Naive thymus-derived CD4-positive, alpha-beta T cell (primary cell): Measurements from ENCODE around the gene OPA3. TPM values are rescaled to one million over a fixed set of nuclear protein-coding genes. Genes with fewer than 3 reads are reported as not detected.

Experiments used
- ATAC-seq: fragments of 150-1000 bp; cut with Tn5 transposase; 2 replicates; pipeline ENCODE4 v1.10.0; 2021; ENCODE audit warnings: mild to moderate bottlenecking, moderate library complexity
- CTCF ChIA-PET: fragments of 350-600 bp; sonication (Branson Sonifier 250); formaldehyde crosslinking; loops from one replicate; lab custom pipeline; 2021; ENCODE audit warnings: antibody characterized with exemption; lab: Charles Lee
- POLR2A ChIA-PET: fragments of 350-600 bp; sonication (Branson Sonifier 250); formaldehyde crosslinking; loops from one replicate; lab custom pipeline; 2021; ENCODE audit warnings: antibody characterized with exemption, inconsistent platforms; lab: Charles Lee
- DNase-seq, 9 donors: peaks; one replicate each; pipeline versions ENCODE4 v3.0.0 to v3.0.0-alpha.2; 2020 to 2022; ENCODE audit warnings: mixed read lengths in 1 of 9
- H3K27ac ChIP-seq: one replicate; pipeline ENCODE4 v1.7.0; 2013; ENCODE audit warnings: mild to moderate bottlenecking, low read depth, low read length, moderate library complexity
- H3K27me3 ChIP-seq, 2 donors: one replicate each; pipeline ENCODE4 v1.7.0; 2013; ENCODE audit warnings: low read length in 2 of 2, mild to moderate bottlenecking in 2 of 2, moderate library complexity in 2 of 2; ENCODE audit not compliant: control insufficient read depth in 2 of 2, insufficient read depth in 2 of 2
- H3K36me3 ChIP-seq, 3 experiments: 1 replicate in 2 of 3; 2 replicates in 1 of 3; pipeline ENCODE4 v1.7.0; 2013; ENCODE audit warnings: low read length in 3 of 3, mild to moderate bottlenecking in 3 of 3, moderate library complexity in 1 of 3; ENCODE audit not compliant: insufficient read depth in 3 of 3, control insufficient read depth in 2 of 3
- H3K4me1 ChIP-seq, 2 donors: one replicate each; pipeline ENCODE4 v1.7.0; 2013; ENCODE audit warnings: low read length in 2 of 2, mild to moderate bottlenecking in 2 of 2, moderate library complexity in 1 of 2; ENCODE audit not compliant: control insufficient read depth in 2 of 2, insufficient read depth in 2 of 2
- H3K4me3 ChIP-seq: 2 replicates; pipeline ENCODE4 v1.7.0; 2013; ENCODE audit warnings: mild to moderate bottlenecking, low read length
- H3K9me3 ChIP-seq, 3 experiments: 1 replicate in 2 of 3; 2 replicates in 1 of 3; pipeline ENCODE4 v1.7.0; 2013; ENCODE audit warnings: low read length in 3 of 3; ENCODE audit not compliant: control insufficient read depth in 2 of 3
- H3K27ac Mint-ChIP-seq, 9 donors: one replicate each; pipeline ENCODE4 v1.8.0; 2020 to 2022; ENCODE audit warnings: mixed read lengths in 9 of 9, mild to moderate bottlenecking in 8 of 9, moderate library complexity in 5 of 9, inconsistent platforms in 2 of 9
- H3K27me3 Mint-ChIP-seq, 5 donors: one replicate each; pipeline ENCODE4 v1.8.0; 2021 to 2022; ENCODE audit warnings: mixed read lengths in 5 of 5, mild to moderate bottlenecking in 1 of 5
- H3K36me3 Mint-ChIP-seq, 5 donors: one replicate each; pipeline ENCODE4 v1.8.0; 2020 to 2022; ENCODE audit warnings: mixed read lengths in 5 of 5, mild to moderate bottlenecking in 3 of 5, inconsistent platforms in 1 of 5
- H3K4me1 Mint-ChIP-seq, 7 donors: one replicate each; pipeline ENCODE4 v1.8.0; 2020 to 2022; ENCODE audit warnings: mixed read lengths in 7 of 7, mild to moderate bottlenecking in 3 of 7, inconsistent platforms in 1 of 7
- H3K4me3 Mint-ChIP-seq, 10 donors: one replicate each; pipeline ENCODE4 v1.8.0; 2020 to 2022; ENCODE audit warnings: mild to moderate bottlenecking in 10 of 10, mixed read lengths in 10 of 10, moderate library complexity in 6 of 10, inconsistent platforms in 2 of 10
- H3K9me3 Mint-ChIP-seq, 11 donors: one replicate each; pipeline ENCODE4 v1.8.0; 2020 to 2022; ENCODE audit warnings: mixed read lengths in 11 of 11, mild to moderate bottlenecking in 4 of 11, inconsistent platforms in 1 of 11, moderate library complexity in 1 of 11
- intact Hi-C, 2 donors: fragments of 100-400 bp; cut with micrococcal nuclease; formaldehyde crosslinking; loops; one replicate each; pipeline ENCODE4 v1.15.1; 2023
- polyA plus RNA-seq, 2 donors: library from polyadenylated mRNA; unstranded; fragments of 300-500 nt; fragmentation: Illumina TruSeq; gene quantifications; one replicate each; pipeline ENCODE4 v1.2.3, GENCODE V29; 2021
- total RNA-seq, 6 experiments: library from RNA in 5 of 6; stranded (reverse) in 5 of 6; gene quantifications; 1 replicate in 5 of 6; 2 replicates in 1 of 6; pipeline ENCODE4 v1.2.3 and lab custom pipeline; 2021 to 2026

OPA3 gene
- total and polyA plus RNA-seq, 7 experiments from 2014 or later = 7.8 to 26.1 (median 9.1) TPM

GRCh38 chr19:45489216-45489855 is 95.3 kb downstream of the OPA3 start:
- Mint-ChIP-seq H3K36me3 (no peaks in the 10 kb centered on the region), H3K4me3 (peak overlapping the region in 1 of 10 donors; percentile 41), H3K27ac (no peak overlapping the region), H3K9me3 (peaks cover 0 to 4% (median 0%) of the 10 kb centered on the region in 11 donors), H3K4me1 (peaks cover 0 to 21% (median 13%) of the 10 kb centered on the region in 7 donors), H3K27me3 (peaks cover 8 to 16% (median 12%) of the 10 kb centered on the region in 5 donors)
- peaks cover 4% of the 10 kb centered on the region in 2 donors for H3K4me1 ChIP-seq
- ChIA-PET POLR2A (interaction anchor here (0.7 kb wide), 1 partner anchor 14 kb away, joined by 3 read pairs; no protein-coding TSS in a partner anchor), CTCF (interaction anchor here (0.7 to 2.2 kb wide), 2 partner anchors 50 to 82 kb away, joined by 4 to 13 read pairs; no protein-coding TSS in a partner anchor)
- H3K27ac ChIP-seq = no peak overlapping the region
- DNase-seq (no peak), ATAC-seq (no peak)
- no peaks in the 10 kb centered on the region for H3K9me3 ChIP-seq
- H3K27me3 ChIP-seq = no peaks in the 10 kb centered on the region
- H3K36me3 ChIP-seq = no peaks in the 10 kb centered on the region
- intact Hi-C loops = no loop called here
- no peak overlapping the region for H3K4me3 ChIP-seq

- ATAC-seq (no peak), DNase-seq (no peak)
- H3K27me3 Mint-ChIP-seq = peaks cover 8 to 16% (median 12%) of the 10 kb centered on the region in 5 donors
- ChIA-PET CTCF (interaction anchor here (0.9 to 2.2 kb wide), 2 partner anchors 49 to 153 kb away, joined by 3 to 13 read pairs; no protein-coding TSS in a partner anchor), POLR2A (interaction anchor here (1.0 kb wide), 1 partner anchor 10 kb away, joined by 3 read pairs; no protein-coding TSS in a partner anchor)
- peak overlapping the region in 2 of 9 donors; percentile 50 to 59 for H3K27ac Mint-ChIP-seq
- H3K4me1 Mint-ChIP-seq = peaks cover 0 to 23% (median 12%) of the 10 kb centered on the region in 7 donors
- H3K36me3 Mint-ChIP-seq = no peaks in the 10 kb centered on the region
- H3K4me3 ChIP-seq = no peak overlapping the region
- peaks cover 0 to 4% (median 0%) of the 10 kb centered on the region in 11 donors for H3K9me3 Mint-ChIP-seq
- H3K4me3 Mint-ChIP-seq = peak overlapping the region in 1 of 10 donors; percentile 41
- no peaks in the 10 kb centered on the region for H3K27me3 ChIP-seq
- no peak overlapping the region for H3K27ac ChIP-seq
- H3K36me3 ChIP-seq = no peaks in the 10 kb centered on the region
- H3K4me1 ChIP-seq = peaks cover 4% of the 10 kb centered on the region in 2 donors
- intact Hi-C loops = no loop called here
- no peaks in the 10 kb centered on the region for H3K9me3 ChIP-seq
Observed at GRCh38 chr19:45488708-45489107, 95.9 kb downstream of the OPA3 start.

- Mint-ChIP-seq H3K27me3 (peaks cover 0 to 7% (median 0%) of the 10 kb centered on the region in 5 donors), H3K36me3 (no peaks in the 10 kb centered on the region), H3K9me3 (peaks cover 0 to 2% (median 0%) of the 10 kb centered on the region in 11 donors), H3K4me3 (peak overlapping the region; percentile 83 to 96 (median 90)), H3K4me1 (peaks cover 0 to 13% (median 5%) of the 10 kb centered on the region in 7 donors), H3K27ac (peak overlapping the region in 8 of 9 donors; percentile 34 to 88 (median 82))
- peak; percentile 99 for ATAC-seq
- Histone ChIP-seq H3K9me3 (no peaks in the 10 kb centered on the region), H3K36me3 (no peaks in the 10 kb centered on the region), H3K27me3 (no peaks in the 10 kb centered on the region), H3K4me1 (peaks cover 0 to 4% of the 10 kb centered on the region in 2 donors), H3K27ac (peak overlapping the region; percentile 60), H3K4me3 (peak overlapping the region; percentile 85)
- ChIA-PET CTCF (interaction anchor here (0.5 to 3.5 kb wide), 21 partner anchors 9 to 1808 kb away, joined by 3 to 47 read pairs (median 4); partner anchors contain the start of gene OPA3), POLR2A (interaction anchor here (0.6 to 1.5 kb wide), 6 partner anchors 11 to 72 kb away, joined by 3 to 11 read pairs (median 4); no protein-coding TSS in a partner anchor)
- peak; percentile 91 to 98 (median 95) for DNase-seq
- intact Hi-C loops = loop anchor here (1.0 to 2.0 kb wide), 15 partner anchors 12 to 307 kb away; partner anchors contain the start of genes OPA3 (in 2 of the 2), PPP1R13L (in 2 of the 2), RTN2 (in 2 of the 2) and BLOC1S3 (in 1 of the 2)
Observed at GRCh38 chr19:45485305-45486077, 99.1 kb downstream of the OPA3 start.

GRCh38 chr19:45484273-45484945 is 100.2 kb downstream of the OPA3 start:
- Mint-ChIP-seq H3K9me3 (peaks cover 0 to 6% (median 0%) of the 10 kb centered on the region in 11 donors), H3K4me1 (peaks cover 0 to 17% (median 7%) of the 10 kb centered on the region in 7 donors), H3K27me3 (peaks cover 0 to 7% (median 0%) of the 10 kb centered on the region in 5 donors), H3K4me3 (peak overlapping the region in 4 of 10 donors; percentile 10 to 96 (median 42)), H3K36me3 (no peaks in the 10 kb centered on the region), H3K27ac (peak overlapping the region in 5 of 9 donors; percentile 24 to 88 (median 51))
- intact Hi-C loops = loop anchor here (2.0 kb wide), 3 partner anchors 16 to 246 kb away; partner anchors contain the start of genes FBXO46 (in 1 of the 2) and VASP (in 1 of the 2)
- POLR2A ChIA-PET = interaction anchor here (1.5 kb wide), 1 partner anchor 45 kb away, joined by 11 read pairs; no protein-coding TSS in a partner anchor
- CTCF ChIA-PET = interaction anchor here (0.6 to 3.5 kb wide), 11 partner anchors 11 to 233 kb away, joined by 3 to 47 read pairs (median 5); partner anchors contain the start of gene OPA3
- H3K4me3 ChIP-seq = no peak overlapping the region
- DNase-seq (no peak), ATAC-seq (no peak)
- H3K9me3 ChIP-seq = no peaks in the 10 kb centered on the region
- no peaks in the 10 kb centered on the region for H3K27me3 ChIP-seq
- H3K27ac ChIP-seq = no peak overlapping the region
- peaks cover 0 to 4% of the 10 kb centered on the region in 2 donors for H3K4me1 ChIP-seq
- H3K36me3 ChIP-seq = no peaks in the 10 kb centered on the region

GRCh38 chr19:45483033-45483432 is 101.6 kb downstream of the OPA3 start:
- no peak overlapping the region for H3K27ac Mint-ChIP-seq
- Histone ChIP-seq H3K9me3 (no peaks in the 10 kb centered on the region), H3K4me1 (peaks cover 2 to 6% of the 10 kb centered on the region in 2 donors), H3K4me3 (no peak overlapping the region), H3K27me3 (no peaks in the 10 kb centered on the region), H3K27ac (no peak overlapping the region), H3K36me3 (no peaks in the 10 kb centered on the region)
- no peak for ATAC-seq
- no peak for DNase-seq
- peaks cover 2 to 27% (median 17%) of the 10 kb centered on the region in 7 donors for H3K4me1 Mint-ChIP-seq
- CTCF ChIA-PET = interaction anchor here (0.7 to 9.4 kb wide), 2 partner anchors 43 to 159 kb away, joined by 3 to 217 read pairs; no protein-coding TSS in a partner anchor
- peaks cover 0 to 17% (median 0%) of the 10 kb centered on the region in 11 donors for H3K9me3 Mint-ChIP-seq
- no peaks in the 10 kb centered on the region for H3K36me3 Mint-ChIP-seq
- intact Hi-C loops = no loop called here
- H3K4me3 Mint-ChIP-seq = no peak overlapping the region
- peaks cover 0 to 7% (median 0%) of the 10 kb centered on the region in 5 donors for H3K27me3 Mint-ChIP-seq
- POLR2A ChIA-PET = interaction anchor here (0.6 kb wide), 1 partner anchor 13 kb away, joined by 3 read pairs; no protein-coding TSS in a partner anchor
